Measurements from ENCODE around the gene FTO.

DNA sequence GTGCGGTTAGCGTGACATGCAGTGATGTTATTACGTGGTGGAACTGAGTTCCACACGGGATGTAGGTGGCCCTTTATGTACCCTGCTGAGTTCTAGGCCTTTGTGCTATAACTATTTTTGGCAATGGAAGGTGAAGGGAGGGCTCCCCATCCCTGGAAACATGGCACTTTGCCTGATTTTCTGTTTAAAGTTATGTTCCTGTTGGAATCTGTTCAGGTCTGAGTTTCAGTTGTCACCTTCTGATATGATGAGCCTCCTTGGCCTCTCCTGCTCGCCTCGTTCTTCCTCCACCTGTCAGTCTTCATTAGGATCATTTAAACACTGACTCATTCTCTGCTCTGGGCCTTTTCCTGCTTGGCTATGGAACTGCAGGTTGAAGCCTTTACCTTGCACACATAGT lies 200.6 kb downstream of the FTO start:
- no peak for TF ChIP-seq CTCF (IDR thresholded peaks at IDR 0.05; ENCODE audit: control extremely low read depth in 1 of 3, insufficient read depth in 1 of 3, low read depth in 1 of 3, low read length in 3 of 3)
- no peak for TF ChIP-seq EZH2 (IDR thresholded peaks at IDR 0.05; ENCODE audit: low read depth, low read length, severe bottlenecking)
- TF ChIP-seq, protein P1, sequence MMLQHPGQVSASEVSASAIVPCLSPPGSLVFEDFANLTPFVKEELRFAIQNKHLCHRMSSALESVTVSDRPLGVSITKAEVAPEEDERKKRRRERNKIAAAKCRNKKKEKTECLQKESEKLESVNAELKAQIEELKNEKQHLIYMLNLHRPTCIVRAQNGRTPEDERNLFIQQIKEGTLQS (IDR thresholded peaks at IDR 0.05; ENCODE audit: insufficient read depth, low read depth, low read length) = no peak
- no peak for TF ChIP-seq FOSL1 (IDR thresholded peaks at IDR 0.05; ENCODE audit: insufficient read depth, low read depth, low read length)
- TF ChIP-seq, protein P2, sequence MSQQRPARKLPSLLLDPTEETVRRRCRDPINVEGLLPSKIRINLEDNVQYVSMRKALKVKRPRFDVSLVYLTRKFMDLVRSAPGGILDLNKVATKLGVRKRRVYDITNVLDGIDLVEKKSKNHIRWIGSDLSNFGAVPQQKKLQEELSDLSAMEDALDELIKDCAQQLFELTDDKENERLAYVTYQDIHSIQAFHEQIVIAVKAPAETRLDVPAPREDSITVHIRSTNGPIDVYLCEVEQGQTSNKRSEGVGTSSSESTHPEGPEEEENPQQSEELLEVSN (IDR thresholded peaks at IDR 0.05) = no peak
- TF ChIP-seq ATF2 (IDR thresholded peaks at IDR 0.05; ENCODE audit: low read length) = no peak
- TF ChIP-seq PHF8 (conservative IDR thresholded peaks at IDR 0.05; ENCODE audit: low read depth, low read length) = no peak
- TF ChIP-seq HDAC2 (IDR thresholded peaks at IDR 0.05; ENCODE audit: borderline replicate concordance in 1 of 2, low read depth in 2 of 2, low read length in 2 of 2) = no peak
- TF ChIP-seq JUN (IDR thresholded peaks at IDR 0.05; ENCODE audit: low read depth, low read length) = no peak

All from H1 (cell line).